Prostate gland (tissue), 2 donors: ENCODE measurements around the gene NUDT19.
"Not testable (repeated sequence)": the region's sequence is repeated elsewhere in the genome, so short reads cannot be mapped to it uniquely, and the experiment has no call there.

Source experiments
- CTCF ChIP-seq, 4 experiments: fragments of 200-600 bp in 2 of 4; fragments of 450-650 bp in 2 of 4; sonication (generic) in 2 of 4; IDR thresholded peaks; 1 replicate in 3 of 4; 2 replicates in 1 of 4; pipeline ENCODE4 v1.5.1; 2016 to 2019; ENCODE audit warnings: antibody characterized with exemption in 4 of 4, mild to moderate bottlenecking in 2 of 4, moderate library complexity in 2 of 4
- POLR2A ChIP-seq: fragments of 450-650 bp; IDR thresholded peaks from one replicate; pipeline ENCODE4 v1.6.1; 2016; ENCODE audit warnings: antibody characterized with exemption, mild to moderate bottlenecking

GRCh38 chr19:32745594-32746251 lies 54.1 kb downstream of the NUDT19 start:
- TF ChIP-seq CTCF (IDR thresholded peaks at IDR 0.05); POLR2A: not testable (repeated sequence)
